ENCODE measurements around the gene ZNF821. TPM values are rescaled to one million over a fixed set of nuclear protein-coding genes. Genes with fewer than 3 reads are reported as not detected.
A peak's percentile ranks its signal among the peaks of the same experiment; 100 is the strongest.

ZNF821 gene
- total RNA-seq, 1 experiment from 2014 or later = 5.4 TPM

DNA sequence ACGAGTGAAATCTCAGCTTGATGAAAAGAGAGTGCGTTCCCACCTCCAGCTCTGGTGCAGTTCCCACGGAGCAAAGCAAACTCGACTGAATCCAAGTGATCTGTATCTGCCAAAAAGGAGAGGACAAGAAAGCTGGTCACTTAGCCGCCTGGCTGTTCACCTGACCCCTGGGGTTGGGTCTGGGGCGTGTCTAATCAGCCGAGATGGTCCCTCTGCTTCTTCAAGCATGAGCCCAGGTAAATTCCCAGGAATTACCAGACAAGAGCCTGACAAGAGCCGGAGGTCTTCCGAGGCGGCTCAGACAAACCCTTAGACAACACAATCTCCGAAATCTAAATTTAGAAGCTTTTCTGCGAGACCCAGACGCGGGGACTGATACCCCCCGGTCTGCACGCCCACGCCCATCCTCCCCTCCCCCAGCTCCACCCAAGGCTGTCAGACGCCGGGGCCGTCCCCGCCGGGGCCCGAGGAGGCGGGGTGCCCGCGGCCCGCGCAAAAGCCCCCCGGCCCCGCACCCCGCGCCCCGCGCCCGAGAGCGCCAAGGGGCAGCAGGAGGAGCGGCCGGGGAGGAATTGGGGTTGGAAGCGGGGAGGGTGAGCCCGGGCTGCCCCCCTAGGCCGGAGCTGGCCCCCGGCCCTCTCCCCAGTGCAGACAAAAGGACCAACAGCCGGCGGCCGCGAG is 674 bp downstream of the ZNF821 start:
- Histone ChIP-seq H3F3A (ENCODE audit: low read length, unreplicated experiment) (no peaks in the 10 kb centered on the region), H2AFZ (ENCODE audit: low read length) (peak overlapping the region; percentile 100), H3K4me2 (ENCODE audit: low read length) (peak overlapping the region; percentile 98), H4K20me1 (ENCODE audit: low read length) (no peaks in the 10 kb centered on the region), H3K9me3 (ENCODE audit: low read length) (no peaks in the 10 kb centered on the region), H3K36me3 (ENCODE audit: low read depth, low read length) (no peaks in the 10 kb centered on the region), H3K79me2 (ENCODE audit: low read length) (no peaks in the 10 kb centered on the region), H3K27me3 (ENCODE audit: low read length) (no peaks in the 10 kb centered on the region), H3K4me1 (ENCODE audit: insufficient read depth, low read length) (peaks cover 5% of the 10 kb centered on the region; the same call in 1 of the 2 replicates), H3K9ac (ENCODE audit: low read length) (peak overlapping the region; percentile 69), H3K27ac (ENCODE audit: low read length) (no peak overlapping the region), H3K9me2 (replicated peaks; ENCODE audit: low read length) (no peaks in the 10 kb centered on the region), H3K4me3 (ENCODE audit: low read length) (peak overlapping the region; percentile 88)
- intact Hi-C loops (cut with micrococcal nuclease) = loop anchor here (2.0 to 10.0 kb wide), 5 partner anchors 36 to 161 kb away; partner anchors contain the start of genes AP1G1, ATXN1L and PHLPP2
- DNase-seq (peak; percentile 30), ATAC-seq (peak; percentile 37)
- TF ChIP-seq, protein P1, sequence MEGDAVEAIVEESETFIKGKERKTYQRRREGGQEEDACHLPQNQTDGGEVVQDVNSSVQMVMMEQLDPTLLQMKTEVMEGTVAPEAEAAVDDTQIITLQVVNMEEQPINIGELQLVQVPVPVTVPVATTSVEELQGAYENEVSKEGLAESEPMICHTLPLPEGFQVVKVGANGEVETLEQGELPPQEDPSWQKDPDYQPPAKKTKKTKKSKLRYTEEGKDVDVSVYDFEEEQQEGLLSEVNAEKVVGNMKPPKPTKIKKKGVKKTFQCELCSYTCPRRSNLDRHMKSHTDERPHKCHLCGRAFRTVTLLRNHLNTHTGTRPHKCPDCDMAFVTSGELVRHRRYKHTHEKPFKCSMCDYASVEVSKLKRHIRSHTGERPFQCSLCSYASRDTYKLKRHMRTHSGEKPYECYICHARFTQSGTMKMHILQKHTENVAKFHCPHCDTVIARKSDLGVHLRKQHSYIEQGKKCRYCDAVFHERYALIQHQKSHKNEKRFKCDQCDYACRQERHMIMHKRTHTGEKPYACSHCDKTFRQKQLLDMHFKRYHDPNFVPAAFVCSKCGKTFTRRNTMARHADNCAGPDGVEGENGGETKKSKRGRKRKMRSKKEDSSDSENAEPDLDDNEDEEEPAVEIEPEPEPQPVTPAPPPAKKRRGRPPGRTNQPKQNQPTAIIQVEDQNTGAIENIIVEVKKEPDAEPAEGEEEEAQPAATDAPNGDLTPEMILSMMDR (conservative IDR thresholded peaks at IDR 0.05; ENCODE audit: low read depth, low read length) = no peak
- TF ChIP-seq EZH2phosphoT487 (IDR thresholded peaks at IDR 0.05; ENCODE audit: borderline replicate concordance, low read length) (no peak), EZH2 (IDR thresholded peaks at IDR 0.05; ENCODE audit: low read length, unreplicated experiment) (no peak)
- BruUV-seq (replicated peaks) = no TSS peak
- CTCF ChIA-PET = interaction anchor here (0.5 to 1.3 kb wide), 2 partner anchors 78 to 122 kb away, joined by 4 to 10 read pairs; no protein-coding TSS in a partner anchor
- POLR2A ChIA-PET (ENCODE audit: unreplicated experiment) = no interaction called here

DNA sequence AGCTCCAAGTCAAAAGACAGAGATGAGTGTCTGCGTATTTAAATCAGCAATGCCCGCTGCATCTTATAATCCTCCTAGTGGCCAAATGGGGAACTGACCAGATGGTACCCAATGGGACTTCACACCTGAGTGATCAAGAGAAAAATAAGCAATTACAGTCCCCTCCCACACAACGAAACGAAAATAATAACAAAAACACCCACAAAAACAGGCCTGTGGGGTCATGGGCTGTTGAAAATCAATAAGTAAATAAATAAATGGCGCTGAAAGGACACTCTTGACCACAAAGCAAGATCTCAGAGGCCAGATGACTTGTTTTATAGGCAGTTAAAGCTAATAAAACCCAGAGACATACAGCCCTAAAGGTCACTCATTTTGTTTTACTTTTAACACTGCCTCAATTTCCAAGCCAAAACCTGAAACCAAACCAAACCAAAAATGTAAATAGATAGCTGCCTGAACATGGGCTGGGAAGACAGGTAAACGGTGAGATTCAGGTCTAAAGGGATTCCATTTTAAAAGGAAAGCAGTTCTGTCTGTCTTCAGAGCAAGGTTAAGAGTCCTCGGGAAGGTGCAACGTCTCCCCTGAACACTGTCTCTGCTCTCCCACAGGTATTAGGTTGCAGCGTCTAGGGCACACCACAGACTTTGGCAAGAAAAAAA is 1.3 kb downstream of the ZNF821 start:
- peak overlapping the region; percentile 100 for H2AFZ ChIP-seq (ENCODE audit: low read length)
- H3K4me3 ChIP-seq (ENCODE audit: low read length) = peak overlapping the region; percentile 88
- no peaks in the 10 kb centered on the region for H3F3A ChIP-seq (ENCODE audit: low read length, unreplicated experiment)
- no peaks in the 10 kb centered on the region for H3K27me3 ChIP-seq (ENCODE audit: low read length)
- no peaks in the 10 kb centered on the region for H3K79me2 ChIP-seq (ENCODE audit: low read length)
- peak; percentile 81 for DNase-seq
- H3K27ac ChIP-seq (ENCODE audit: low read length) = no peak overlapping the region
- intact Hi-C loops (cut with micrococcal nuclease) = loop anchor here (2.0 to 10.0 kb wide), 5 partner anchors 35 to 160 kb away; partner anchors contain the start of genes AP1G1, ATXN1L and PHLPP2
- H3K36me3 ChIP-seq (ENCODE audit: low read depth, low read length) = no peaks in the 10 kb centered on the region
- peaks cover 5% of the 10 kb centered on the region; the same call in 1 of the 2 replicates for H3K4me1 ChIP-seq (ENCODE audit: insufficient read depth, low read length)
- peak; percentile 44 for ATAC-seq
- TF ChIP-seq, protein P1 (conservative IDR thresholded peaks at IDR 0.05; ENCODE audit: low read depth, low read length) = peak; percentile 76
- TF ChIP-seq EZH2 (IDR thresholded peaks at IDR 0.05; ENCODE audit: low read length, unreplicated experiment) = no peak
- ChIA-PET POLR2A (ENCODE audit: unreplicated experiment) (interaction anchor here (0.6 kb wide), 1 partner anchor 18 kb away, joined by 3 read pairs; no protein-coding TSS in a partner anchor), CTCF (interaction anchor here (1.1 to 1.3 kb wide), 2 partner anchors 36 to 79 kb away, joined by 3 to 10 read pairs; partner anchors contain the start of gene ATXN1L)
- 0 out of 2 replicates have a peak overlapping the region, but pooled peaks have one; percentile 4 for H3K9ac ChIP-seq (ENCODE audit: low read length)
- no peaks in the 10 kb centered on the region for H3K9me2 ChIP-seq (replicated peaks; ENCODE audit: low read length)
- BruUV-seq (replicated peaks) = TSS peak; percentile 43
- peak overlapping the region; percentile 98 for H3K4me2 ChIP-seq (ENCODE audit: low read length)
- H3K9me3 ChIP-seq (ENCODE audit: low read length) = no peaks in the 10 kb centered on the region
- H4K20me1 ChIP-seq (ENCODE audit: low read length) = no peaks in the 10 kb centered on the region
